Transverse colon (tissue), 4 donors: ENCODE results near the gene ECT2L.

Experiments used
- POLR2AphosphoS5 ChIP-seq, 3 donors: sonication (generic); formaldehyde crosslinking; IDR thresholded peaks; one replicate each; pipeline ENCODE4 v1.6.1; 2016; ENCODE audit warnings: antibody characterized with exemption in 3 of 3
- TF ChIP-seq, protein P1 (sequence below), 5 experiments: fragments of 200-600 bp in 3 of 5; fragments of 450-650 bp in 2 of 5; sonication (generic) in 3 of 5; IDR thresholded peaks; 1 replicate in 2 of 5; 2 replicates in 3 of 5; pipeline ENCODE4 v1.5.1; 2016 to 2017; ENCODE audit warnings: antibody characterized with exemption in 5 of 5, inconsistent platforms in 3 of 5, mild to moderate bottlenecking in 2 of 5, moderate library complexity in 1 of 5

- TF ChIP-seq, protein P1, sequence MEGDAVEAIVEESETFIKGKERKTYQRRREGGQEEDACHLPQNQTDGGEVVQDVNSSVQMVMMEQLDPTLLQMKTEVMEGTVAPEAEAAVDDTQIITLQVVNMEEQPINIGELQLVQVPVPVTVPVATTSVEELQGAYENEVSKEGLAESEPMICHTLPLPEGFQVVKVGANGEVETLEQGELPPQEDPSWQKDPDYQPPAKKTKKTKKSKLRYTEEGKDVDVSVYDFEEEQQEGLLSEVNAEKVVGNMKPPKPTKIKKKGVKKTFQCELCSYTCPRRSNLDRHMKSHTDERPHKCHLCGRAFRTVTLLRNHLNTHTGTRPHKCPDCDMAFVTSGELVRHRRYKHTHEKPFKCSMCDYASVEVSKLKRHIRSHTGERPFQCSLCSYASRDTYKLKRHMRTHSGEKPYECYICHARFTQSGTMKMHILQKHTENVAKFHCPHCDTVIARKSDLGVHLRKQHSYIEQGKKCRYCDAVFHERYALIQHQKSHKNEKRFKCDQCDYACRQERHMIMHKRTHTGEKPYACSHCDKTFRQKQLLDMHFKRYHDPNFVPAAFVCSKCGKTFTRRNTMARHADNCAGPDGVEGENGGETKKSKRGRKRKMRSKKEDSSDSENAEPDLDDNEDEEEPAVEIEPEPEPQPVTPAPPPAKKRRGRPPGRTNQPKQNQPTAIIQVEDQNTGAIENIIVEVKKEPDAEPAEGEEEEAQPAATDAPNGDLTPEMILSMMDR (IDR thresholded peaks at IDR 0.05): no peak
- TF ChIP-seq POLR2AphosphoS5 (IDR thresholded peaks at IDR 0.05): no peak
These were observed 21.5 kb upstream of the ECT2L start for GRCh38 chr6:138774370-138774769.
